ENCODE data around the gene GPR34.

- TF ChIP-seq ATF7-NPFF (CRISPR knock-in tag; IDR thresholded peaks at IDR 0.05; ENCODE audit: low read depth) = no peak
- no peak for TF ChIP-seq ZNF136 (CRISPR knock-in tag; IDR thresholded peaks at IDR 0.05; ENCODE audit: low read depth)
- TF ChIP-seq, protein P1, sequence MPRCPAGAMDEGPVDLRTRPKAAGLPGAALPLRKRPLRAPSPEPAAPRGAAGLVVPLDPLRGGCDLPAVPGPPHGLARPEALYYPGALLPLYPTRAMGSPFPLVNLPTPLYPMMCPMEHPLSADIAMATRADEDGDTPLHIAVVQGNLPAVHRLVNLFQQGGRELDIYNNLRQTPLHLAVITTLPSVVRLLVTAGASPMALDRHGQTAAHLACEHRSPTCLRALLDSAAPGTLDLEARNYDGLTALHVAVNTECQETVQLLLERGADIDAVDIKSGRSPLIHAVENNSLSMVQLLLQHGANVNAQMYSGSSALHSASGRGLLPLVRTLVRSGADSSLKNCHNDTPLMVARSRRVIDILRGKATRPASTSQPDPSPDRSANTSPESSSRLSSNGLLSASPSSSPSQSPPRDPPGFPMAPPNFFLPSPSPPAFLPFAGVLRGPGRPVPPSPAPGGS (CRISPR knock-in tag; IDR thresholded peaks at IDR 0.05) = no peak
- TF ChIP-seq, protein P2, sequence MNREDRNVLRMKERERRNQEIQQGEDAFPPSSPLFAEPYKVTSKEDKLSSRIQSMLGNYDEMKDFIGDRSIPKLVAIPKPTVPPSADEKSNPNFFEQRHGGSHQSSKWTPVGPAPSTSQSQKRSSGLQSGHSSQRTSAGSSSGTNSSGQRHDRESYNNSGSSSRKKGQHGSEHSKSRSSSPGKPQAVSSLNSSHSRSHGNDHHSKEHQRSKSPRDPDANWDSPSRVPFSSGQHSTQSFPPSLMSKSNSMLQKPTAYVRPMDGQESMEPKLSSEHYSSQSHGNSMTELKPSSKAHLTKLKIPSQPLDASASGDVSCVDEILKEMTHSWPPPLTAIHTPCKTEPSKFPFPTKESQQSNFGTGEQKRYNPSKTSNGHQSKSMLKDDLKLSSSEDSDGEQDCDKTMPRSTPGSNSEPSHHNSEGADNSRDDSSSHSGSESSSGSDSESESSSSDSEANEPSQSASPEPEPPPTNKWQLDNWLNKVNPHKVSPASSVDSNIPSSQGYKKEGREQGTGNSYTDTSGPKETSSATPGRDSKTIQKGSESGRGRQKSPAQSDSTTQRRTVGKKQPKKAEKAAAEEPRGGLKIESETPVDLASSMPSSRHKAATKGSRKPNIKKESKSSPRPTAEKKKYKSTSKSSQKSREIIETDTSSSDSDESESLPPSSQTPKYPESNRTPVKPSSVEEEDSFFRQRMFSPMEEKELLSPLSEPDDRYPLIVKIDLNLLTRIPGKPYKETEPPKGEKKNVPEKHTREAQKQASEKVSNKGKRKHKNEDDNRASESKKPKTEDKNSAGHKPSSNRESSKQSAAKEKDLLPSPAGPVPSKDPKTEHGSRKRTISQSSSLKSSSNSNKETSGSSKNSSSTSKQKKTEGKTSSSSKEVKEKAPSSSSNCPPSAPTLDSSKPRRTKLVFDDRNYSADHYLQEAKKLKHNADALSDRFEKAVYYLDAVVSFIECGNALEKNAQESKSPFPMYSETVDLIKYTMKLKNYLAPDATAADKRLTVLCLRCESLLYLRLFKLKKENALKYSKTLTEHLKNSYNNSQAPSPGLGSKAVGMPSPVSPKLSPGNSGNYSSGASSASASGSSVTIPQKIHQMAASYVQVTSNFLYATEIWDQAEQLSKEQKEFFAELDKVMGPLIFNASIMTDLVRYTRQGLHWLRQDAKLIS (CRISPR knock-in tag; IDR thresholded peaks at IDR 0.05) = no peak
- no peak for TF ChIP-seq CREB1 (IDR thresholded peaks at IDR 0.05)
- no peak for TF ChIP-seq CREB1 (CRISPR knock-in tag; IDR thresholded peaks at IDR 0.05)
- no peak for TF ChIP-seq ETS1 (CRISPR knock-in tag; IDR thresholded peaks at IDR 0.05)
- TF ChIP-seq, protein P3, sequence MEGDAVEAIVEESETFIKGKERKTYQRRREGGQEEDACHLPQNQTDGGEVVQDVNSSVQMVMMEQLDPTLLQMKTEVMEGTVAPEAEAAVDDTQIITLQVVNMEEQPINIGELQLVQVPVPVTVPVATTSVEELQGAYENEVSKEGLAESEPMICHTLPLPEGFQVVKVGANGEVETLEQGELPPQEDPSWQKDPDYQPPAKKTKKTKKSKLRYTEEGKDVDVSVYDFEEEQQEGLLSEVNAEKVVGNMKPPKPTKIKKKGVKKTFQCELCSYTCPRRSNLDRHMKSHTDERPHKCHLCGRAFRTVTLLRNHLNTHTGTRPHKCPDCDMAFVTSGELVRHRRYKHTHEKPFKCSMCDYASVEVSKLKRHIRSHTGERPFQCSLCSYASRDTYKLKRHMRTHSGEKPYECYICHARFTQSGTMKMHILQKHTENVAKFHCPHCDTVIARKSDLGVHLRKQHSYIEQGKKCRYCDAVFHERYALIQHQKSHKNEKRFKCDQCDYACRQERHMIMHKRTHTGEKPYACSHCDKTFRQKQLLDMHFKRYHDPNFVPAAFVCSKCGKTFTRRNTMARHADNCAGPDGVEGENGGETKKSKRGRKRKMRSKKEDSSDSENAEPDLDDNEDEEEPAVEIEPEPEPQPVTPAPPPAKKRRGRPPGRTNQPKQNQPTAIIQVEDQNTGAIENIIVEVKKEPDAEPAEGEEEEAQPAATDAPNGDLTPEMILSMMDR (CRISPR knock-in tag; IDR thresholded peaks at IDR 0.05) = no peak
- no peak for TF ChIP-seq ZNF780A (CRISPR knock-in tag; IDR thresholded peaks at IDR 0.05)
- no peak for TF ChIP-seq SYNCRIP (IDR thresholded peaks at IDR 0.05; ENCODE audit: insufficient read depth, low read depth, low read length)
These were observed 18.7 kb upstream of the GPR34 start for GRCh38 chrX:41670112-41670511.

Measured in HepG2 (cell line).